Tibial nerve (tissue), 4 donors: ENCODE data around the gene CCDC110. TPM values are rescaled to one million over a fixed set of nuclear protein-coding genes. Genes with fewer than 3 reads are reported as not detected.

Experiments
- DNase-seq, 2 donors: peaks; one replicate each; pipeline ENCODE4 v3.0.0-alpha.2; 2019; ENCODE audit warnings: low spot score in 2 of 2
- H3K27ac ChIP-seq, 4 donors: fragments of 200-600 bp; sonication (generic) in 3 of 4; one replicate each; pipeline ENCODE4 v1.5.1; 2017 to 2019; ENCODE audit warnings: mild to moderate bottlenecking in 1 of 4
- H3K27me3 ChIP-seq, 2 donors: fragments of 200-600 bp; sonication (generic) in 1 of 2; one replicate each; pipeline versions ENCODE4 v1.5.1 to v1.6.0; 2017 to 2019
- H3K36me3 ChIP-seq, 3 donors: fragments of 200-600 bp; sonication (generic); one replicate each; pipeline ENCODE4 v1.5.1; 2018 to 2019
- H3K4me1 ChIP-seq, 4 donors: fragments of 200-600 bp; sonication (generic) in 3 of 4; one replicate each; pipeline ENCODE4 v1.5.1; 2017 to 2019
- H3K4me3 ChIP-seq, 4 donors: fragments of 200-600 bp; sonication (generic) in 3 of 4; one replicate each; pipeline ENCODE4 v1.5.1; 2017 to 2019; ENCODE audit warnings: mild to moderate bottlenecking in 1 of 4, moderate library complexity in 1 of 4
- H3K9me3 ChIP-seq, 4 donors: fragments of 200-600 bp; sonication (generic) in 3 of 4; one replicate each; pipeline ENCODE4 v1.5.1; 2017 to 2019
- EP300 ChIP-seq, 2 donors: sonication (generic); formaldehyde crosslinking; IDR thresholded peaks; one replicate each; pipeline ENCODE4 v1.6.1; 2017; ENCODE audit warnings: antibody characterized with exemption in 2 of 2, mild to moderate bottlenecking in 1 of 2
- POLR2A ChIP-seq, 2 donors: fragments of 450-650 bp; IDR thresholded peaks; one replicate each; pipeline ENCODE4 v1.6.1; 2017; ENCODE audit warnings: antibody characterized with exemption in 2 of 2, mild to moderate bottlenecking in 2 of 2, moderate library complexity in 2 of 2
- WGBS, 2 donors: methylation state at CpG; one replicate each; pipeline ENCODE4 v1.1.5; 2018; 5-methylcytosine and 5-hydroxymethylcytosine counted together
- total RNA-seq, 4 donors: library from RNA; depleted of rRNA; stranded (reverse); fragments of >200 nt; gene quantifications; one replicate each; pipeline ENCODE4 v1.1.0, GENCODE V29; 2016
- TF ChIP-seq, protein P1 (sequence below), 5 experiments: fragments of 200-600 bp in 3 of 5; fragments of 450-650 bp in 2 of 5; sonication (generic) in 3 of 5; IDR thresholded peaks; one replicate each; pipeline ENCODE4 v1.5.1; 2016 to 2019; ENCODE audit warnings: antibody characterized with exemption in 5 of 5, mild to moderate bottlenecking in 3 of 5, moderate library complexity in 2 of 5

CCDC110 gene
- total RNA-seq, 4 donors from 2014 or later: 0.20 to 0.90 TPM; not detected in 2

DNA sequence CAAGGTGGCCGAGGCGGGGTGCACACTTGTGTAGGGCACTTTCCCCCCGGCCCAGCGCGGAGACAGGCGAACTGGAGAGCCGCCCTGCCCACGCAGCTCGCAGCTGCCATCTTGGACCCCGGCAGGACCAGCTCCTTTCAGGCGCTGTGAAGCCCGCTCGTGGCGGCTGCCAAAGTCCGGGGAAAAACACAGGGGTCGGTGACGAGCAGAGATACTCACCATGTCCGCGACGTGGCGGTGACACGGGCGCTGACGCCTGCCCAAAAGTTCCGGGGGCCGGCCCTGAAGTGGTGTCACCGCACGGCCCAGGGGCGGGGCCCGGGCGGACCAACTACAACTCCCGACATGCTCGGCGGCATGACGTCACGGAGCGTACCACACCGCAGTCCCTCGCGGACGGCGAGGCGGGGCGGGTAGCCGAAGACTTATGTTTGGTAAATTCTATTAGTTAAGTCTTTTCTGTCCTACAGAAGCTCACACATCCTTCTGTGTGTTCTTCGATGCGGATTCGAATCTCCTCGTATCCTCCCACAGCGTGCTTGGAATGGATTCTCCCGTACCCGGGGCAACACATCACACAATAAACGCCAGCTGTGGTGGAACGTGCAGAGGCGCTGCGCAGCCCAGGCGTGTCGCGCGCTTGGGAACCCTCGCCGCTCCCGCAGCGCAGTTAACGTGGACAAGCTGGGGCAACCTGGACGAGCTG is 45.7 kb downstream of the CCDC110 start, which contains the start of gene UFSP2:
TSS of gene UFSP2 (minus strand) at position 318 of the 706 bp plus-strand sequence. CDS start at position 222, 96 bp downstream.
- Histone ChIP-seq H3K27me3 (no peaks in the 10 kb centered on the region), H3K4me1 (peaks cover 0 to 47% (median 14%) of the 10 kb centered on the region in 4 donors), H3K36me3 (peaks cover 0 to 11% (median 0%) of the 10 kb centered on the region in 3 donors), H3K27ac (peak within 1 kb of the TSS; percentile 95 to 98 (median 96)), H3K9me3 (no peaks in the 10 kb centered on the region), H3K4me3 (peak within 1 kb of the TSS; percentile 90 to 98 (median 94))
- peak; percentile 89 to 92 for DNase-seq
- TF ChIP-seq, protein P1, sequence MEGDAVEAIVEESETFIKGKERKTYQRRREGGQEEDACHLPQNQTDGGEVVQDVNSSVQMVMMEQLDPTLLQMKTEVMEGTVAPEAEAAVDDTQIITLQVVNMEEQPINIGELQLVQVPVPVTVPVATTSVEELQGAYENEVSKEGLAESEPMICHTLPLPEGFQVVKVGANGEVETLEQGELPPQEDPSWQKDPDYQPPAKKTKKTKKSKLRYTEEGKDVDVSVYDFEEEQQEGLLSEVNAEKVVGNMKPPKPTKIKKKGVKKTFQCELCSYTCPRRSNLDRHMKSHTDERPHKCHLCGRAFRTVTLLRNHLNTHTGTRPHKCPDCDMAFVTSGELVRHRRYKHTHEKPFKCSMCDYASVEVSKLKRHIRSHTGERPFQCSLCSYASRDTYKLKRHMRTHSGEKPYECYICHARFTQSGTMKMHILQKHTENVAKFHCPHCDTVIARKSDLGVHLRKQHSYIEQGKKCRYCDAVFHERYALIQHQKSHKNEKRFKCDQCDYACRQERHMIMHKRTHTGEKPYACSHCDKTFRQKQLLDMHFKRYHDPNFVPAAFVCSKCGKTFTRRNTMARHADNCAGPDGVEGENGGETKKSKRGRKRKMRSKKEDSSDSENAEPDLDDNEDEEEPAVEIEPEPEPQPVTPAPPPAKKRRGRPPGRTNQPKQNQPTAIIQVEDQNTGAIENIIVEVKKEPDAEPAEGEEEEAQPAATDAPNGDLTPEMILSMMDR (IDR thresholded peaks at IDR 0.05): peak in 2 of 5 experiments; percentile 39 to 55
- TF ChIP-seq POLR2A (IDR thresholded peaks at IDR 0.05): peak; percentile 64 to 86
- TF ChIP-seq EP300 (IDR thresholded peaks at IDR 0.05): peak; percentile 97
- 0 to 1% methylated on average over 46 to 49 of the region's 66 CpGs for WGBS, 2 donors

DNA sequence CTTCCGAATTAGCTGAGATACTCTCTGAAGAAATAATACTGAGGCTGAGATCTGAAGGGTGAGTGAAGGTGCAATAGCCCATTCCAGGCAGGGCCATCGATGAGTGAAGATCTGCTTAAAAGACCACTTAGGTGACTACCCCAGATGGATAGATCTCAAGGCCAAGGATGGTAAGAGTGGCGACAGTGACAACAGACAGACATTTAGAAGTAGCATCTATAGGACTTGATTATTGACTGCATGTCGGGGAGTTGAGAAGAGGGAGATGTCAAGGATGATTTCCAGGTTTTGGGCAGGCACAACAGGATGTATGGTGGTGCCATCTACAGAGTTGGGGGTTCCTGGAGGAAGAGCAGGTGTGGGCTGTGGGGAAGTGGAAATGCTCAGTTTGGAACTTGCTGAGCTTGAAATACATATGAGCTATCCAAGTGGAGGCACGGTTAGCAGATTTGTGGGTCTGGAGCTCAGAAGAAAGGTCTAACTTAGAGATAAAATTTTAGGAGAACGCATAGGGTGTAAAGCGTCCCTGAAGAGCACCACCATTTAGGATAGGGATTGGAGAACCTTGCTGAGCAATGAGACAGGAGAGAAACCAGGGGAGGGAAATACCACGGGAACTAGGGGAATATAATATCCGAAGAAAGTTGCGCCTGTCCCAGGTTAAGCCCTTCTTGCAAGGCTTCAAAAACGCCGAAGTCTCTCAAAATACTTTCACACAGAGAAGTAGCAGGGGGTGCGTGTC is 46.5 kb downstream of the CCDC110 start:
- peak overlapping the region; percentile 95 to 98 (median 96) for H3K27ac ChIP-seq
- no peaks in the 10 kb centered on the region for H3K27me3 ChIP-seq
- TF ChIP-seq EP300 (IDR thresholded peaks at IDR 0.05) (no peak), POLR2A (IDR thresholded peaks at IDR 0.05) (no peak)
- TF ChIP-seq, protein P1 (IDR thresholded peaks at IDR 0.05): no peak
- DNase-seq: no peak
- peaks cover 0 to 50% (median 14%) of the 10 kb centered on the region in 4 donors for H3K4me1 ChIP-seq
- 15 to 21% methylated on average over 13 of the region's 13 CpGs for WGBS, 2 donors
- H3K9me3 ChIP-seq: no peaks in the 10 kb centered on the region
- H3K4me3 ChIP-seq: peak overlapping the region; percentile 90 to 98 (median 94)
- peaks cover 0 to 13% (median 0%) of the 10 kb centered on the region in 3 donors for H3K36me3 ChIP-seq

DNA sequence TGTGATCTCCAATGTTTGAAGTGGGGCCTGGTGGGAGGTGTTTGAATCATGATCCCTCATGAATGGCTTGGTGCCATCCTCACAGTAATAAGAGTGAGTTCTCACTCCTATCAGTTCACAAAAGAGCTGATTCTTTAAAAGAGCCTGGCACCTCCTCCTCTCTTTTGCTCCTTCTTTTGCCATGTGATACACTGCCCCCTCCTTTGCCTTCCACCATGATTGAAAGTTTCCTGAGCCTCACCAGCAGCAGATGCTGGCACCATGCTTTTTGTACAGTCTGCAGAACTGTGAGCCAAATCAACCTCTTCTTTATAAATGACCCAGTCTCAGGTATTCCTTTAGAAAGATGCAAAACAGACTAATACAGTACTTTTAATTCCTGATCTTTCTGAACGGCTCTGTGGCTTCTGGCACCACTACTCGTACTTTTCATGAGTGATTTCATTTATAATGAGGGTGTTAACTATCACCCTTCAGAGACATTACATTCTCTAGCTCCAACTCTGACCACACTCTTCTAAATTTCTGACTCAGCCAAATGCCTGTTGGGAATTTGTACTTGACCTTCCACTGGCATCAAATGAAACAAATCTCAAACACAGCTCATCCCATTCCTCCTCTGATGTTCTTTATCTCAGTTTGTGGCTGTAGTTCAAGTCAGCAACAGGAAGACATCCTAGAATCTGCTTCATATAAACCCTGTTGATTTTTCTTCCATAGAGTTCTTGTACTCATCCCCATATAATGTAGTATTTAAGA is 50.0 kb downstream of the CCDC110 start:
- DNase-seq: no peak
- Histone ChIP-seq H3K27me3 (no peaks in the 10 kb centered on the region), H3K36me3 (peaks cover 0 to 48% (median 0%) of the 10 kb centered on the region in 3 donors), H3K4me1 (peaks cover 0 to 50% (median 14%) of the 10 kb centered on the region in 4 donors), H3K4me3 (no peak overlapping the region), H3K27ac (no peak overlapping the region), H3K9me3 (no peaks in the 10 kb centered on the region)
- WGBS, 2 donors: 48 to 64% methylated on average over 2 of the region's 2 CpGs
- no peak for TF ChIP-seq EP300 (IDR thresholded peaks at IDR 0.05)
- TF ChIP-seq, protein P1 (IDR thresholded peaks at IDR 0.05): no peak
- TF ChIP-seq POLR2A (IDR thresholded peaks at IDR 0.05): no peak

DNA sequence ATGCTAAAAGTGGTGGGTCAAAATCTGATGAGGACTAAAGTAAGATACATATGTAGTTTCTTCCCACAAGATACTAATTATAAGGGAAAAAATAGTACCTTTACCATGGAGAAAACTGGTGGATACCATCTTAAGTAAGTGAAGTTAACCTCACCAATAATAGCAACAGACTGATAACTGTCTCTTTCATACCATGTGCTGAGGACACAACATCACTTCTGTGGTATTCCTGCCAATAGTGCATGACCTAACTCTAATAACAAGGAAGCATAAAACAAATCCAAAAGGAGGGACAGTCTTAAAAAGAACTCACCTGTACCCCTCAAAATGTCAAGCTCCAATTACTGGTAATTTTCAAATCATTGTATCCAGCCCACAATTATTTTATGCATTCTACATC is 54.6 kb downstream of the CCDC110 start:
- Histone ChIP-seq H3K4me3 (no peak overlapping the region), H3K36me3 (peaks cover 0 to 86% (median 2%) of the 10 kb centered on the region in 3 donors), H3K9me3 (no peaks in the 10 kb centered on the region), H3K27me3 (no peaks in the 10 kb centered on the region), H3K4me1 (peaks cover 0 to 20% (median 2%) of the 10 kb centered on the region in 4 donors), H3K27ac (no peak overlapping the region)
- DNase-seq: no peak
- TF ChIP-seq EP300 (IDR thresholded peaks at IDR 0.05) (no peak), POLR2A (IDR thresholded peaks at IDR 0.05) (no peak)
- TF ChIP-seq, protein P1 (IDR thresholded peaks at IDR 0.05): no peak
